HepG2 (cell line): Measurements from ENCODE around the gene C1S. TPM values are rescaled to one million over a fixed set of nuclear protein-coding genes. Genes with fewer than 3 reads are reported as not detected.

Source experiments
- BCL6 ChIP-seq: IDR thresholded peaks from 2 replicates; pipeline ENCODE4 v1.6.1; 2016; ENCODE audit warnings: missing genetic modification reagents, missing compliant biosample characterization
- BRCA1 ChIP-seq: sonication (generic); formaldehyde crosslinking; IDR thresholded peaks from 2 replicates; pipeline ENCODE4 v1.4.0; 2020; ENCODE audit warnings: missing genetic modification reagents
- CEBPG ChIP-seq: IDR thresholded peaks from 2 replicates; pipeline ENCODE4 v1.6.1; 2016
- FOSL2 ChIP-seq: sonication (generic); formaldehyde crosslinking; IDR thresholded peaks from 2 replicates; pipeline ENCODE4 v1.4.0; 2020; ENCODE audit warnings: missing genetic modification reagents
- FOXA1 ChIP-seq, 2 experiments: fragments of 450-650 bp in 1 of 2; sonication (generic) in 1 of 2; formaldehyde crosslinking in 1 of 2; IDR thresholded peaks; 2 replicates each; pipeline versions ENCODE4 v1.4.0 to v1.6.1; 2016 to 2020; ENCODE audit warnings: missing genetic modification reagents in 1 of 2
- GATAD1 ChIP-seq: IDR thresholded peaks from 2 replicates; pipeline ENCODE4 v1.6.1; 2016; ENCODE audit warnings: missing genetic modification reagents, missing compliant biosample characterization
- HOXA5 ChIP-seq: sonication (generic); formaldehyde crosslinking; IDR thresholded peaks from 2 replicates; pipeline ENCODE4 v1.4.0; 2020; ENCODE audit warnings: missing genetic modification reagents
- KAT7 ChIP-seq: IDR thresholded peaks from 2 replicates; pipeline ENCODE4 v1.6.1; 2018; ENCODE audit warnings: borderline replicate concordance, missing compliant biosample characterization
- KMT2A ChIP-seq: sonication (generic); formaldehyde crosslinking; IDR thresholded peaks from 2 replicates; pipeline ENCODE4 v1.4.0; 2020; ENCODE audit warnings: missing genetic modification reagents
- NFE2L2 ChIP-seq: fragments of 150-350 bp; IDR thresholded peaks from 2 replicates; pipeline ENCODE4 v1.6.1; 2014; ENCODE audit warnings: low read length
- NR2F6 ChIP-seq, 2 experiments: IDR thresholded peaks; 2 replicates each; pipeline ENCODE4 v1.6.1; 2016; ENCODE audit warnings: antibody characterized with exemption in 1 of 2, mild to moderate bottlenecking in 1 of 2
- RBM39 ChIP-seq: fragments of 200-400 bp; formaldehyde crosslinking; IDR thresholded peaks from one replicate; pipeline ENCODE4 v1.6.1; 2018; ENCODE audit warnings: antibody characterized with exemption, mild to moderate bottlenecking, low read depth, low read length; ENCODE audit not compliant: poor library complexity, severe bottlenecking
- SAP130 ChIP-seq: IDR thresholded peaks from 2 replicates; pipeline ENCODE4 v1.6.1; 2016; ENCODE audit warnings: low read depth
- SMC3 ChIP-seq: IDR thresholded peaks from 2 replicates; pipeline ENCODE4 v1.6.1; 2011; ENCODE audit warnings: low read length, improper control_type of control experiment
- SPEN ChIP-seq: sonication (generic); formaldehyde crosslinking; IDR thresholded peaks from 2 replicates; pipeline ENCODE4 v1.5.1; 2020; ENCODE audit warnings: low read depth, mild to moderate bottlenecking, missing genetic modification reagents
- TBX2 ChIP-seq: sonication (generic); formaldehyde crosslinking; IDR thresholded peaks from 2 replicates; pipeline ENCODE4 v1.5.0; 2020; ENCODE audit warnings: missing genetic modification reagents, mild to moderate bottlenecking, borderline replicate concordance
- ZBTB20 ChIP-seq: sonication (generic); formaldehyde crosslinking; IDR thresholded peaks from 2 replicates; pipeline ENCODE4 v1.8.1; 2023; ENCODE audit warnings: missing genetic modification reagents, low read depth, mild to moderate bottlenecking, borderline replicate concordance
- ZGPAT ChIP-seq: IDR thresholded peaks from 2 replicates; pipeline ENCODE4 v1.6.1; 2016; ENCODE audit warnings: mild to moderate bottlenecking
- ZMYM4 ChIP-seq: sonication (generic); formaldehyde crosslinking; IDR thresholded peaks from 2 replicates; pipeline ENCODE4 v1.8.1; 2023; ENCODE audit warnings: mild to moderate bottlenecking, missing genetic modification reagents
- ZNF549 ChIP-seq: sonication (generic); formaldehyde crosslinking; IDR thresholded peaks from 2 replicates; pipeline ENCODE4 v1.5.0; 2020; ENCODE audit warnings: missing genetic modification reagents
- ZNF782 ChIP-seq: sonication (generic); formaldehyde crosslinking; IDR thresholded peaks from 2 replicates; pipeline ENCODE4 v1.4.0; 2020; ENCODE audit warnings: missing genetic modification reagents, mild to moderate bottlenecking, borderline replicate concordance
- ZSCAN9 ChIP-seq: IDR thresholded peaks from 2 replicates; pipeline ENCODE4 v1.6.1; 2016; ENCODE audit warnings: borderline replicate concordance
- ZXDC ChIP-seq: sonication (generic); formaldehyde crosslinking; IDR thresholded peaks from 2 replicates; pipeline ENCODE4 v1.5.0; 2020; ENCODE audit warnings: mild to moderate bottlenecking, missing genetic modification reagents
- polyA plus RNA-seq, 8 experiments: library from polyadenylated mRNA; depleted of rRNA in 3 of 8; stranded (reverse) in 7 of 8; unstranded in 1 of 8; fragments of >200 nt; fragmentation: Illumina TruSeq in 4 of 8; extraction: Trizol in 4 of 8; gene quantifications; 2 replicates each; pipeline versions ENCODE4 v1.2.1 to v1.2.3, GENCODE V29; 2011 to 2016; ENCODE audit warnings: low read depth in 4 of 8, missing spikeins in 1 of 8, mixed read lengths in 1 of 8; ENCODE audit not compliant: insufficient read depth in 1 of 8
- total RNA-seq, 5 experiments: library from RNA; depleted of rRNA; stranded (reverse); fragments of >200 nt; fragmentation: Illumina TruSeq; extraction: Trizol; gene quantifications; 2 replicates each; pipeline ENCODE4 v1.2.3, GENCODE V29; 2016; ENCODE audit warnings: low read depth in 1 of 5
- TF ChIP-seq, protein P1 (sequence below): sonication (generic); formaldehyde crosslinking; IDR thresholded peaks from 2 replicates; pipeline ENCODE4 v1.4.0; 2020; ENCODE audit warnings: missing genetic modification reagents, borderline replicate concordance
- TF ChIP-seq, protein P2 (sequence below): sonication (generic); formaldehyde crosslinking; IDR thresholded peaks from 2 replicates; pipeline ENCODE4 v1.4.0; 2020; ENCODE audit warnings: missing genetic modification reagents

C1S gene
- total and polyA plus RNA-seq, 2 of the 13 experiments (the other 11 are each of a cell fraction or from before 2014, with no cell fraction given): 14.5 to 18.2 TPM

GRCh38 chr12:7060353-7060954 is at the start of gene C1S (continued):
- peak; percentile 33 for TF ChIP-seq ZMYM4 (CRISPR knock-in tag)
- TF ChIP-seq KAT7: peak; percentile 77; the same call in 1 of the 2 replicates
- TF ChIP-seq KMT2A (CRISPR knock-in tag): peak; percentile 27; the same call in 1 of the 2 replicates
- TF ChIP-seq TBX2: peak; percentile 19; the same call in 1 of the 2 replicates
- TF ChIP-seq ZXDC: no peak
- TF ChIP-seq BRCA1 (CRISPR knock-in tag): no peak
- no peak for TF ChIP-seq FOXA1 (IDR thresholded peaks at IDR 0.05)
- TF ChIP-seq FOXA1 (CRISPR knock-in tag; IDR thresholded peaks at IDR 0.05): peak; percentile 59
- TF ChIP-seq CEBPG (CRISPR knock-in tag): peak; percentile 77
- no peak for TF ChIP-seq ZNF782 (CRISPR knock-in tag)
- peak; percentile 42; the same call in 1 of the 2 replicates for TF ChIP-seq BCL6
- TF ChIP-seq SAP130 (CRISPR knock-in tag): peak; percentile 78
- TF ChIP-seq HOXA5 (CRISPR knock-in tag): 0 out of 2 replicates have a peak, but pooled peaks have one; percentile 40
- peak; percentile 38; the same call in 1 of the 2 replicates for TF ChIP-seq ZSCAN9 (CRISPR knock-in tag)
- peak; percentile 50; the same call in 1 of the 2 replicates for TF ChIP-seq GATAD1
- TF ChIP-seq SMC3: peak; percentile 98
- peak; percentile 42; the same call in 1 of the 2 replicates for TF ChIP-seq SPEN (CRISPR knock-in tag)
- no peak for TF ChIP-seq RBM39
- TF ChIP-seq, protein P1, sequence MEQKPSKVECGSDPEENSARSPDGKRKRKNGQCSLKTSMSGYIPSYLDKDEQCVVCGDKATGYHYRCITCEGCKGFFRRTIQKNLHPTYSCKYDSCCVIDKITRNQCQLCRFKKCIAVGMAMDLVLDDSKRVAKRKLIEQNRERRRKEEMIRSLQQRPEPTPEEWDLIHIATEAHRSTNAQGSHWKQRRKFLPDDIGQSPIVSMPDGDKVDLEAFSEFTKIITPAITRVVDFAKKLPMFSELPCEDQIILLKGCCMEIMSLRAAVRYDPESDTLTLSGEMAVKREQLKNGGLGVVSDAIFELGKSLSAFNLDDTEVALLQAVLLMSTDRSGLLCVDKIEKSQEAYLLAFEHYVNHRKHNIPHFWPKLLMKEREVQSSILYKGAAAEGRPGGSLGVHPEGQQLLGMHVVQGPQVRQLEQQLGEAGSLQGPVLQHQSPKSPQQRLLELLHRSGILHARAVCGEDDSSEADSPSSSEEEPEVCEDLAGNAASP (CRISPR knock-in tag): peak; percentile 35; the same call in 1 of the 2 replicates
- no peak for TF ChIP-seq ZNF549
- TF ChIP-seq FOSL2: peak; percentile 42; the same call in 1 of the 2 replicates
- peak; percentile 94 for TF ChIP-seq NFE2L2
- TF ChIP-seq ZBTB20 (CRISPR knock-in tag): no peak
- peak; percentile 56; the same call in 1 of the 2 replicates for TF ChIP-seq ZGPAT (CRISPR knock-in tag)
- peak; percentile 47; the same call in 1 of the 2 replicates for TF ChIP-seq NR2F6 (IDR thresholded peaks at IDR 0.05)
- TF ChIP-seq NR2F6 (CRISPR knock-in tag; IDR thresholded peaks at IDR 0.05): 0 out of 2 replicates have a peak, but pooled peaks have one; percentile 24
- TF ChIP-seq, protein P2, sequence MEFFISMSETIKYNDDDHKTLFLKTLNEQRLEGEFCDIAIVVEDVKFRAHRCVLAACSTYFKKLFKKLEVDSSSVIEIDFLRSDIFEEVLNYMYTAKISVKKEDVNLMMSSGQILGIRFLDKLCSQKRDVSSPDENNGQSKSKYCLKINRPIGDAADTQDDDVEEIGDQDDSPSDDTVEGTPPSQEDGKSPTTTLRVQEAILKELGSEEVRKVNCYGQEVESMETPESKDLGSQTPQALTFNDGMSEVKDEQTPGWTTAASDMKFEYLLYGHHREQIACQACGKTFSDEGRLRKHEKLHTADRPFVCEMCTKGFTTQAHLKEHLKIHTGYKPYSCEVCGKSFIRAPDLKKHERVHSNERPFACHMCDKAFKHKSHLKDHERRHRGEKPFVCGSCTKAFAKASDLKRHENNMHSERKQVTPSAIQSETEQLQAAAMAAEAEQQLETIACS: no peak
